Measurements from ENCODE around the gene DCAF4. TPM values are rescaled to one million over a fixed set of nuclear protein-coding genes. Genes with fewer than 3 reads are reported as not detected.

The DCAF4 gene, protein sequence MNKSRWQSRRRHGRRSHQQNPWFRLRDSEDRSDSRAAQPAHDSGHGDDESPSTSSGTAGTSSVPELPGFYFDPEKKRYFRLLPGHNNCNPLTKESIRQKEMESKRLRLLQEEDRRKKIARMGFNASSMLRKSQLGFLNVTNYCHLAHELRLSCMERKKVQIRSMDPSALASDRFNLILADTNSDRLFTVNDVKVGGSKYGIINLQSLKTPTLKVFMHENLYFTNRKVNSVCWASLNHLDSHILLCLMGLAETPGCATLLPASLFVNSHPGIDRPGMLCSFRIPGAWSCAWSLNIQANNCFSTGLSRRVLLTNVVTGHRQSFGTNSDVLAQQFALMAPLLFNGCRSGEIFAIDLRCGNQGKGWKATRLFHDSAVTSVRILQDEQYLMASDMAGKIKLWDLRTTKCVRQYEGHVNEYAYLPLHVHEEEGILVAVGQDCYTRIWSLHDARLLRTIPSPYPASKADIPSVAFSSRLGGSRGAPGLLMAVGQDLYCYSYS
- polyA plus RNA-seq, result 10 to 100 TPM in 1 of 3 donors, 1 to 10 TPM in 2; 2.8 to 13.2 (median 8.0) TPM

DNA sequence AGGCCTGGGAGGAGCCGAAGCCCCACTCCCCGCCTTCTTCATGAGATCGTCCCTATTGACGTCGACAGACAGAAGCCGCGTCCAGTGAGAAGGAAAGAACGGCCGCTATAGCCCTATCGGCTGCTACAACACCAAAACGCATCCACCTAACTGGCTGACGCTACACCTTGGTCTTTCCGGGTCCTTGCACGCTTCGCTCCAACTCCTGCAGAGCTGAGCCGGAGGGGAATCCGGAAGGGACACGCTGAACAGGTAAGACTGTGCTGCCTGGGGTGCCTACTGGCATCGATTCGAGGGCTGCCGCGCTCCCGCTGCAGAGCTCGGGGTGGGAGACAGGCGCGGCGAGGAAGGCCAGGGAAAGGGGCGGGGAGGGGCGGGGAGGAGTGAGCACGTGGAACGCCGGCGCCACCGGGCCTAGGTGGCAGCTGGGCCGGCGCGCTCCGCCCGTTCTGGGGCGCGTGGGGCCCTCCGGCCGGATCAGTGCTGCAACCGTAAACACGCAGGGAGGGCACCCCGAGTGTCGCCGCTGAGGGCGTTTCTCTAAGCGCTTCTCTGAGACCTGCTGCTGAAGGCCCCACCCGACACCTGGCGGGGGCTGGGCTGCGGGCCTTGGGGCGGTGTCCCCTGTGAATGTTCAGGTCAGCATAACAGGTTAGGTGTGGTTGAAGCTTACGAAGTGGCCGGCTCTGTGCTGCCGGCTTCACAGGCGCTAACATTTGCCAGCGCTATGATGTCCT lies at the start of gene DCAF4:
Gene DCAF4 (plus strand): TSS at position 173 of the 737 bp plus-strand sequence. CDS start 11,515 bp downstream, outside the sequence.
- WGBS, 3 donors, result 0 to 1% (median 1%) methylated on average over 59 of the region's 59 CpGs

DNA sequence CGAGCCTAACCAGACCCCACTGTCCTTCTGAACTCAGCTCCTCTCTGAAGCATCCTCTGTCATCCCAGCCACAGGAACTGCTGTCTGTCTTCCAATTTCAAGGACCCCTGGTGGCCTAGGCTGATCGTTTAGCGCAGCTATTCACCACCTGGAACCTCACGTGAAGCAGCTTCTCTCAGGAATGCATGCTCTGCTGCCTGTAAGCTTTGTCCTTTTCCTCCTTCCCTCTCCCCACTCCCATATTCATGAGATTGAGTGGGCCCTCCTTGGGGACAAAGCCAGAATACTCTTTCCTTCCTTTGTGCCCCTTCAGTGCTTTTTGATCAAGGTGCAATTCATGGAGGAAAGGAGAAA lies 49.6 kb upstream of the DCAF4 start:
- no peak overlapping the region for H3K27ac ChIP-seq (ENCODE audit: low read depth, low read length)
- WGBS, 3 donors, result 48 to 62% (median 58%) methylated on average over 4 of the region's 4 CpGs

More for the DNA sequence above, at the start of gene DCAF4:
- H3K27ac ChIP-seq (ENCODE audit: low read depth, low read length), result no peak within 1 kb of the TSS

DNA sequence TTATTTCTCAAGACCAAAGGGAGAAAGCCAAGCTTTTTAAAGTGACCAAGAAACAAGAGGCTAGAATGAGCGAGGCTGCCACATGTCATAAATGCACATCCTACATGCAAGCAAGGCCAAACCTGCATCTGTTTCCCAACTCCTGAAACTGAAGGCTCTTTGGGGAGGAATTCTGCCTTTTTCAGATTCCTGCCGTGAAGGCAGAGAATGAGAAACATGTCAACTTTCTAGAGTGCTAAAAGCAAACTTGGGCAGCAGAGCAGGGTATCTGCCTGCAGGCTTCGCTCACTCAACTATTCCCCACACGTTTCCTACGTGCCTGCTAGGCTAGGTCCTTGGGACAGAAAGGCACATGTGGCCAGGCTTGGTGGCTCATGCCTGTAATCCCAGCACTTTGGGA lies 47.5 kb upstream of the DCAF4 start:
- no peak overlapping the region for H3K27ac ChIP-seq (ENCODE audit: low read depth, low read length)
- WGBS, 3 donors, result 84 to 91% (median 87%) methylated on average over 5 of the region's 5 CpGs

DNA sequence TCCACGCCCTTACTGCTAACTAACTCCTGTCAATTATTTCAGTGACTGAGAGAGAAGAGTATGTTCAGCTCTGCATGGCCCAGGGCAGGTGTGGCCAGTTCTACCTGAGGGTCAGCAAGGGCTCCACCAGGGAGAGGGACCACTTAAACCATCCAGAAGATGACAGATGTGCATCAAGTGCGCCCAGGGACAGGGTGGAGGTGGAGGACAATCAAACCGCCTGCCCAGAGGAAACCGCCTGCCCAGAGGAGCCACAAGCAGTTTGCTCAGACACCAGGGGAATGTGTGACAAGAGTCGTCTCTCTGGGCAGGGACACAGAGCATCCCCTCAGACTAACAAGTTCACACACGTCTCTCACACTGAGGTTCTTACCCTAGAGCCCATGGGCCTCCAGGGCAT lies 46.8 kb upstream of the DCAF4 start:
- no peak overlapping the region for H3K27ac ChIP-seq (ENCODE audit: low read depth, low read length)
- 89 to 95% (median 93%) methylated on average over 6 of the region's 6 CpGs for WGBS, 3 donors

DNA sequence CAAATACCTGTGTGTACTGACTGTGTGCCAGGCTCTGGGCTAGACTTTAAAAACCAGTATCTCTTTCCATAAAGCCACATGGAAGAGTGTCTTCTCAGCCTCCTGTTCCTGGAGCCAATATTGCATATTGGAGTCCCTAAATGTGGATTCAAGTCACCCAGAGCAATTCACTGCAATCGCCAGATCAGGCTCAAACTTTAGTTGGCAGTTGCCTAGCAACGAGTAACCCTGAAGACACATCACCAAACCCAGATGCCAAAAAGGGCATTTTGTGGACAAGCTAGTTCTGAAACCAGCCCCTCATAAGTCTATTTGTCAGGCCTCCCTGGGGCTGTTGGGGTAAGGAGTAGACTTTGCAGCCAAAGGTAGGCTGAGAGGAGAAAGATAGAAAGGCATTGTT lies 46.1 kb upstream of the DCAF4 start:
- no peak overlapping the region for H3K27ac ChIP-seq (ENCODE audit: low read depth, low read length)
- WGBS, 3 donors, result 87 to 96% (median 89%) methylated on average over 2 of the region's 2 CpGs

DNA sequence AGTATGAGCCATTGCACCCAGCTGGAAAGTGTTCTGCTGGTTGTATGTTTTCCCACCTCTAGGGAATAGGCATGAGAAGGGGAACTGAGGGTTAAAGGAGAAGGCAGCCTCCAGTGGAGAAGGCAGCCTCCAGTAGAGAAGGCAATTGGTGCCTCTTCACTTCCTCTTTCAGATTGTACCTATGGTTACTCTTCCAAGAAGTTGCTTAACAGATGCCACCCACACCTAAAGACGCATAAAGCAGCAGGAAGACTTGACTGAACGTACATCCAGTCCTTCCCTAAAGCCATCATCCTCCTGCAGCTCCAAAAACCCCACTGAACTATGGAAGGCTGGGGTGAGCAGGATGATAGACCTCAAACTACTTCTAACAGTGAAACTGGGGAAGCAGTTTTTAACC lies 45.4 kb upstream of the DCAF4 start:
- WGBS, 3 donors, result 61 to 86% (median 71%) methylated on average over 2 of the region's 2 CpGs
- no peak overlapping the region for H3K27ac ChIP-seq (ENCODE audit: low read depth, low read length)

DNA sequence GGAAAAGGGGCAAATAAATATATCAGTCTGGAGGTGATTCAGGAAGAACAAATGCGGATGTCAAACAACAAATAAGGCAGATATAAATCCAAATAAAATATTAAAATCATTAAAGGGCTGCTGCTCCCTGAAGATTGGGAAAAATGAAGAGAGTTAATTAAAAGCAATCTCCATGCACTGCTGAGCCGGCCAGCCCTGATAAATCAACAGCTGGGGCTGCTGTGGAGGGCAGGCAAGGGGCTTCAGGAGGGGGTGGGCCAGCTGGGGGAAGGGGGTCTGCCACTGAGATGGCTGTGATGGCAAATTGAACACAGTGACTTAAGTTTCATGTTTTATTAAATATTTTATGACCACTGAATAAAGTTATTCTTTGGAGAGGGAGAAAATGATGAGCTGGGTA lies 44.7 kb upstream of the DCAF4 start:
- WGBS, 3 donors, result 82 to 89% (median 83%) methylated on average over 2 of the region's 2 CpGs
- no peak overlapping the region for H3K27ac ChIP-seq (ENCODE audit: low read depth, low read length)

DNA sequence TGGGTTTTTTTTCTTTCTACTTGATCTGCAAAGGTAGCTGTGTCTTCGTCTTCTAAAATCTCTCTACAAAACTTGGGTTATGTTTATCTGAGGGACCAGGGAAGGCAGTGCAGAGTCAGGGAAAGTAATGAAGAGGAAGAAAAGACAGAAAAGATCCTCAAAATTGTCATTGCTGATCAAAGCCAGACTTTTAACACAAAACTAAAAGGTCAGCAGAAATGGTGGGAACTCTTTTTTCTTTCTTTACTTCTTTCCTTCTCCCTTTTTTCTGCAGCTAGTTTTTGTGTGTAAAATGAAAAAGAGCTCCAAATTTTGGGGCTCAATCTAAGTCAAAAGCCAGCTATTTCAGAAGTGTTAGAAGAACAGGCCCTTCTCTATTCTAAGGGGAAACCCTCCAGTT lies 44.2 kb upstream of the DCAF4 start:
- WGBS, 3 donors, result 93 to 100% (median 95%) methylated on average over 1 of the region's 1 CpG

DNA sequence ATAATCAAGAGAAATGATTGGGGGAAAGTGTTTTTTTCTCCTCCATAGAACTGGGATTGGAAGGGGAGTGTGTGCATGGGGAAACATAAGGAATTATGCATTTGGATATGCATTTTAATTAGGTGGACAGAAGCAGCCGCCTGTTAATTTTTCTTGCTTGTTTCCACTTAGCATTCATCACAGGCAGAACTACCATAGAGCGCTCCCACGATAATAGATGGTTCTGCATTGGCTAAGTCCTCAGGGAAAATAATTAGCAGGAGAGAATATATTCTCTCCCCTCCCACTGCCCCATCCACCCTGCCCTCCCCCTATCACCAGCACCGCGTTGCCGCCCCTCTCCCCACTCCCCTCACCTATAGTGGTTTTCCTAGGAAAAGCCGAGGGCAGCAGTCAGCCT lies 43.8 kb upstream of the DCAF4 start:
- WGBS, 3 donors, result 75 to 84% (median 79%) methylated on average over 7 of the region's 7 CpGs
- no peak overlapping the region for H3K27ac ChIP-seq (ENCODE audit: low read depth, low read length)

More for the DNA sequence above, 44.2 kb upstream of the DCAF4 start:
- H3K27ac ChIP-seq (ENCODE audit: low read depth, low read length), result no peak overlapping the region

DNA sequence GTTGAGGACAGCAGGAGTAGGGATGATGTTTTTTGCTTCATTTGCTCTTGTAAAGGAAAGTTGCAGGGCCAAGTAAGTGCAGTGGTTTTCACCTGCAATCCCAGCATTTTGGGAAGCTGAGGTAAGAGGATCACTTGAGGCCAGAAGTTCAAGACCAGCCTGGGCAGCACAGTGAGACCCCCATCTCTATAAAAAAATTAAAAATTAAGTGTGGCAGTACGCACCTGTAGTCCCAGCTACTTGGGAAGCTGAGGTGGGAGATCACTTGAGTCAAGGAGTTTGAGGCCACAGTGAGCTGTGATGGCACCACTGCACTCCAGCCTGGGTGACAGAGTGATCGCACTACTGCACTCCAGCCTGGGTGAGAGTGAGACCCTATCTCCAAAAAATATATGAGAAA lies 43.2 kb upstream of the DCAF4 start:
- 93 to 98% (median 95%) methylated on average over 2 of the region's 2 CpGs for WGBS, 3 donors
- H3K27ac ChIP-seq (ENCODE audit: low read depth, low read length), result no peak overlapping the region

DNA sequence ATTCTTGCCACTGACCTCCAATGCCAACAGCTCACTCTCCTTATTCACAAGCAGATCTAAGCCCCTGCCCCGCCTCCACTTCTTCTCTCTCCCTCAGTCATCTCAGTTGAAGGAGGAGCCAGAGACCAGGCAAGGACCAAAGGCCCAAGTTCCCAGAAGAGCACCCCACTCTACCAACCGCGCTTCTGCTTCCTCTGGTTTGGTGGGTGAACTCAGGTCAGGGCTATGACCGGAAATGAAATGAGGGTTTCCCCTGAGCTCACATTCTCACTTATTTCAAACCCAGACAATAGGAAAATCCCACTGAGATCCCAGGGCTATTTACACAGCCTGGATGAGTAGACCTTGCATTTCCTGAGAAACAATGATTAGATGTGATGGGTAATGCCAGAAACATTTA lies 42.3 kb upstream of the DCAF4 start:
- WGBS, 3 donors, result 53 to 85% (median 60%) methylated on average over 4 of the region's 4 CpGs

DNA sequence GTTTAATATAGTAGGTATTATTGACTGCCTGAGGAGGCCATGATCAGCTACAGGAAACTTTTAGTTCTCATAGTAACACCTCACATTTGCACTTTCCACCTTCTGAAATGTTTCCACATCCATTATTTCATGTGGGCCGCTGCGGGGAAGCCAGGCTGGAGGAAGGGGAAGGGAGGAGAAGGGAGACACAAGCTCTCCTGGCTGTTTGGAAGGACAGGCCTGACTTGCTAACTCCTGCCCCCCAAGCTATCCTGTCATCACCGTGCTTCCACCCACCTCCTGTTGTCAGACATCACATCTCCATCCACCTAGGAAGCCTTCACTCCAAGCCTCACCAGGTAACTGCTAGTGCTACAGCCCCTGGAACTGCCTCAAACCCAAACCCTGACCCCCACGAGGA lies 41.9 kb upstream of the DCAF4 start:
- no peak overlapping the region for H3K27ac ChIP-seq (ENCODE audit: low read depth, low read length)
- WGBS, 3 donors, result 70 to 78% (median 77%) methylated on average over 4 of the region's 4 CpGs

More for the DNA sequence above, 42.3 kb upstream of the DCAF4 start:
- no peak overlapping the region for H3K27ac ChIP-seq (ENCODE audit: low read depth, low read length)

DNA sequence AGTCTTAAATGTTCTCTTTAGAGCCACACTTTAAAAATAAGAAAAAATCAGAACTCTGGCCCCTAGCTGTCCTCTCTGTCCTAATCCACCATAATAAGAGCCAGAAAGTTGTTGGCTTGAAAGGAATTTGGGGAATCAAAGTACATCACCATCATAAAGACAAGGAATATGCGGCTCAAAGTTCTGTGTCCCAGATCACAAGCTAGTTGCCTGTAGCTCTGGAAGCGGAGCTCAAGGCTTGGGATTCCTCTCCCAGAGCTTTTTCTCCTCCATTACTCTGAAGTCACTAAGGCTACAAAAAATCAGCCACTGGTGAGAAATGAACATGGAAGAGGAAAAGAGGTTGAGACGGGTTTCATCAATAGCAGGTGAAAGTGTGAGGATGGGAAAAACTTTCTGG lies 38.8 kb upstream of the DCAF4 start:
- H3K27ac ChIP-seq (ENCODE audit: low read depth, low read length), result no peak overlapping the region
- WGBS, 3 donors, result 95 to 98% (median 95%) methylated on average over 3 of the region's 3 CpGs

DNA sequence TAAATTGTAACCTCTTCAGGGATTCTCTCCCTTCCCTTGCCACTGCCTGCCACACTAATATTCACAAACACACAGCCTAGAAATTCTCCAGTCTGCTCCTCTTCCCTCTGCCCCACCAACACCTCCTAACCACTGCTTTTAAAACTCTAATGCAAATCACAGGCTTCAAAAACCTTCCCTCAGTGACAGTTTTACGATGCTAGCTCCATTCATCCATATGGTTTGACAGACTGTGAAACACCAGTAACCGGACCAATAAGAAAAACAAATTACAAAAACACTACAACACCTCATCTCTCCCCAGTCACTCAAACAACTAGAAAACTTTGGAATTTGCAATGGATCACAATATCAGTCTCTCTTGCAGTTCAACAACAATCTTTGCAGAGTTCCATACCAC lies 38.1 kb upstream of the DCAF4 start:
- 82 to 90% (median 87%) methylated on average over 2 of the region's 2 CpGs for WGBS, 3 donors
- no peak overlapping the region for H3K27ac ChIP-seq (ENCODE audit: low read depth, low read length)

DNA sequence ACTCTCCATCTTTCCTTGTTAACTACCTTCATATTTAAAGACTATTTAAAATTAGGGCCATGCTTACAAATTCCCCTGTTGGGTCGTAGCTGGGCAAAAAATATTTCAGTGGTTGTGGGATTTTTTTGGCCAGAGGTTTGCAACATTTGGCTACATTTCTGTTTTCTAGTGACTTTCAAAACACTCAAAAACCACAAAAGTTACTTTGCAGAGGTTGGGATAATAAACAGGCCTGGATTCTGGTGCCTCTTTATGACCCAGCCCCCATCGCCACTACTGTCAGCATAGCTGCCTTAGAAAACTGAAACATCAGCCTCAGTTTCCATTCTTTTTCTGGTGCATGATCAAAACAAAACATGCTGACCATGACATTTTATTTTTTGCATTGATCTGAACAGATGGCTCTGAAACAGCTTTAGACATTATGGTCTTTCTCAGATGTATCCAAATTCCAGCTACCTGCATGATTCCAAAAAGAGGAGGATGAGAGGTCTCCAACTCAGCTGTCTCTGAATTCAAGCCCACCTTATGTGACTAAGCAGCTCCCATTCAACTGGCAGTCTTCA lies 37.5 kb upstream of the DCAF4 start:
- no peak overlapping the region for H3K27ac ChIP-seq (ENCODE audit: low read depth, low read length)
- WGBS, 3 donors, result 58 to 82% (median 71%) methylated on average over 2 of the region's 2 CpGs

DNA sequence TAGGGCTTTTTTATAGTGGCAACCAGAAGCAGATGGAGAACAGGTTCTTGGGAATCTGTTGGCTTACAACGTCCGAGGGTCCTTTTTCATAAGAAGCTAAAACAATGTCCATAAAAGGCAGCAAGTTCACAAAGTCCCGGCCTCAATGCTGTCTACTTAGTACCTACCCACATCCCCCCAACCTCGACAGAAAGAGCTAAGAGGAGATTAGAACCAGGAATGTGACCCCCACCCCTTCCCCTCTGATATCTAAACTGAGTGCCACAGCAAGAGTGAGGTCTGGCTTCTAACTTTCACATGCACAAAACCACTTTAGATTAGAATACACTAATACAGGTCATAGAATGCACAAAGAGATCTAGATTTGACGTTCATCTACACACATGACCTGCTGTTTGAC lies 36.9 kb upstream of the DCAF4 start:
- WGBS, 3 donors, result 62 to 81% (median 80%) methylated on average over 5 of the region's 5 CpGs
- no peak overlapping the region for H3K27ac ChIP-seq (ENCODE audit: low read depth, low read length)

DNA sequence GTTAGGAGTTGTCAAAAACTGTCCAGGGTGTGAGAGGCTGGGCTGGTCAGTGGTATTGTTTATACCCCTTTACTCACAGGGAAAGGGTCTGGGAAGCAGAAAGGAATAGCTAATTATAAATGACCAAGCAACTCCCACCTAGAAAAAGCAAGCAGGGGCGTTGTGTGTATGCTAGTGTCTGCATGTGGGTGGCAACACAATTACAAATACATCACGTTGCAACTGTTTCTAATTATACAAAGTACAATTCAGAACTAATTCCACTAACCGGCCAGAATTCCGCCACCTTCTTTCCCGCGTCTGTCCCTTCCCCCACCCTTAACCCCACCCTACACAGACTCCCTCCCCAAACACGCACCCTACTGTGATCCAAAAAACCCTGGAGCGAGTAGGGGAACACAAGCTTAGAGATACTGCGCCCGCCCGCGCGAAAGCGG lies 34.6 kb upstream of the DCAF4 start:
- WGBS, 3 donors, result 4 to 8% (median 6%) methylated on average over 14 of the region's 14 CpGs
- no peak overlapping the region for H3K27ac ChIP-seq (ENCODE audit: low read depth, low read length)

DNA sequence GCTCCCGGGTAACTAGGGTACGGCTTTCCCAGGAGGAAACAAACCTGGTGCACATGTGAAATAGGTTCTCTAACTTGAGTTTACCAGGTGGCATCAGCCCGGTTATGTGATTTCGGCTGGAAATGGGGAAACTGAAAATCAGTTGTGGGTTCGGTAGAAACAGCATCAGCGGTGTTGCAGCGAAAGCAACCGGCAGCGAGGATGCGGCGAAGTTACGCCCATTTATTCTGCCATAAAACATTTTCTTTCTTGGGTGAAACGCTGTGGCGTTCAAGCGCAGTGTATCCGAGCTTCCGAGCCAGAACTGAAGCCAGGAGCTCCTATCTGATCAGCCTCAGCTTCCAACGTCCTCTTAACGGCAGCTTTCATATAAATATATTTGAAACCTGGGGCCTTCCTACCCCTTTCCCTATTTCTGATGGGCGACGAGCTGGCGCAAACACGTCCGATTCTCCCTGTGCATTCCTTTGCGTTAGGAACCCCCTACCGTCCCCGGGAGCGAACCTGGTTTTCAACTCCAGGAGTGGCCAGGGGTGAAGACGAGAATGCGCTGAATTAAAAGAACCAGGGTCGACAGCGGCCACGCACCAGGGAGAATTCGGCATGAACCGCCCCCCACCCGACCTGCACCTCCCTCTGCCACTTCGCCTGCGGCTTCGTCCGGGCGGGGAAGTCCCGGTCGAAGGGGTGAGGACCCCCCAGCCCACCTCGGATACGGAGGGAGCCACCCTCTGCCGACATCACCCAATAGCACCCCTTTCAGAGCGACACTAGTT lies 34.0 kb upstream of the DCAF4 start:
- H3K27ac ChIP-seq (ENCODE audit: low read depth, low read length), result no peak overlapping the region
- 1% methylated on average over 45 to 47 of the region's 47 CpGs for WGBS, 3 donors
